ENCODE measurements around the gene TRPM3.

- TF ChIP-seq CTCF (IDR thresholded peaks at IDR 0.05) (no peak), ELF4 (CRISPR knock-in tag; IDR thresholded peaks at IDR 0.05; ENCODE audit: low read depth) (no peak), ZNF532 (CRISPR knock-in tag; IDR thresholded peaks at IDR 0.05; ENCODE audit: borderline replicate concordance) (no peak), ESRRA (CRISPR knock-in tag; IDR thresholded peaks at IDR 0.05; ENCODE audit: borderline replicate concordance) (no peak), SMAD3 (CRISPR knock-in tag; IDR thresholded peaks at IDR 0.05; ENCODE audit: borderline replicate concordance) (no peak), IRF2 (CRISPR knock-in tag; IDR thresholded peaks at IDR 0.05; ENCODE audit: borderline replicate concordance, low read depth) (no peak), ATF3 (CRISPR knock-in tag; conservative IDR thresholded peaks at IDR 0.05) (no peak), JUN (CRISPR knock-in tag; IDR thresholded peaks at IDR 0.05) (no peak), ATF6 (CRISPR knock-in tag; IDR thresholded peaks at IDR 0.05) (no peak), FOXP1 (CRISPR knock-in tag; IDR thresholded peaks at IDR 0.05; ENCODE audit: borderline replicate concordance) (no peak), NR1H2 (CRISPR knock-in tag; IDR thresholded peaks at IDR 0.05) (no peak), ZBTB43 (CRISPR knock-in tag; IDR thresholded peaks at IDR 0.05) (no peak), TEAD4 (CRISPR knock-in tag; IDR thresholded peaks at IDR 0.05) (no peak)
These were observed 452.7 kb downstream of the TRPM3 start for GRCh38 chr9:70668751-70669150.

Measured in WTC11 (cell line).